Epithelial cell of esophagus (primary cell): ENCODE data around the gene TSSK3.

Experiments used
- DNase-seq: peaks from one replicate; pipeline ENCODE4 v3.0.0; 2010; ENCODE audit warnings: low read depth
- H3K4me3 ChIP-seq: 2 replicates; pipeline ENCODE4 v1.5.1; 2011; ENCODE audit warnings: mild to moderate bottlenecking, low read length, control low read depth
- CTCF ChIP-seq: IDR thresholded peaks from 2 replicates; pipeline ENCODE4 v1.5.1; 2011; ENCODE audit warnings: low read depth, mild to moderate bottlenecking, low read length, control low read depth, inconsistent platforms; ENCODE audit not compliant: insufficient read depth; ENCODE audit errors: missing control alignments

Gene TSSK3

DNA sequence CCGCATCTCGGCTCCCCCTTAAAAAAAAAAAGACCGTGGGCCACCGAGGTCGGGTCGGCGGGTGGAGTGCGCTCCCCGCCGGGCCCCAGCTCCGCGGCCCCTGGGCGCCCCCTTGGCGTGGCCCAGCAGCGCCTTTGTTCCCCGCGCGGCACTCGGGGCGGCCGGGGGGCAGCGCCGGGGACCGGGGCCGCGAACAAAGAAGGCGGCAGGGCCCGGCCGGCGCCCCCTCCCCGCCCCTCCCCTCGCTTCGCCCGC is 26.9 kb upstream of the TSSK3 start:
- no peak for DNase-seq
- TF ChIP-seq CTCF: no peak
- H3K4me3 ChIP-seq: peak overlapping the region; percentile 47

DNA sequence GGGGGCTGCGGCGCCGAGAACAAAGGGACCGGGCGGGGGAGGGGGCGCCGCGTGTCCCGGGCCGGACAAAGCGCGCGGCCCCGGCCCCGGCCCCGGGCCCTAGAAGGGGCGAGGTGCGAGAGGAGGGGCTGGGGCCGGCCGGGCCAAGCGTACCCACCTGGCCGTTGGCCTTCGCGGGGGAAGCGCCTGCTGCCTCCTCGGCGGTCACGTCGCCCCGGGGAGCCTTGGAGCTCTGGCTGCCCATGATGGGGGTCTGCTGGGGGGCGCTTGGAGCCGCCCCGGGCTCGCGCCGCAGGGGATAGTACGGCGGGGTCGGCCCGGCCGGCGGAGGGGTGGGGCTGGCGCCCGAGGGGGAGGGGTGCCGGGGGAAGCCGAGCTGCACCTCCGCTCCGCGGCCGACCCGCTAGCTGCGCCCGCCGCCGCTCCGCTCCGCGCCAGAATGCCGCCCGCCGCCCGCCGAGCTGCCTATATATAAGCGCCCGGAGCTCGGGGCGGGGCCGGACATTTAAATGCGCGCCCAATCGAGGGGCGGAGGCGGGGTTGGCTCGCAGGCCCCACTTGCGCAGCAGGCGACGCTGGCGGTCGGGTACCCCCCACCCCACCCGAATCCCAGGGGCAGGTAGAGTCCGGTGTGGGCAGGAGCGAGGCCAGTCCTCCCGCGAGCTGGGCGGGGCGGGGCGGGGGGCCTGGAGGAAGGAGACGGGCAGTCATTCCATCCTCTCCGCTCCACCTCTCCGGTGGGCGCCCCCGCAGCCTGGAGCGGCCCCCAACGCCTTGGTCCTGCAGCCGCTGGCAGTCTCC is 26.3 kb upstream of the TSSK3 start, which contains the start of gene MARCKSL1:
TSS of gene MARCKSL1 (minus strand) at position 444 of the 801 bp plus-strand sequence. CDS start at position 244, 200 bp downstream.
- H3K4me3 ChIP-seq: peak within 1 kb of the TSS; percentile 47
- DNase-seq: peak; percentile 68
- no peak for TF ChIP-seq CTCF

DNA sequence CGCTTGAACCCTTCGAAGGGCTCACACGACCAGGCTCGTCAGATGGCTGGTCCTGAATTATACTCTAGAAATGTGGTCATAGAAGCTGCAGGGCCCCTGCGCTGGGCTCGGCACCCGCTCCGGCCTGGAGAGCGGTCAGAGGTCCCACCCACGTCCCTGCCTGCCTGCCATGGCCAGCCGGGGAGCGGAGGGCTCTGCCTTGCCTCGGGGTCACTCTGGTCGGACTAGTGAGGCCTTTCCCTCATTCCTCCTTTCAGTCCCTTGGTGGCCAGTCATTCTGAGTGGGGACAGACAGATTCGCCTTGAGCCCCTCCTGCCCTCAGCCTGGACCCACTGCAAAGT is 25.8 kb upstream of the TSSK3 start:
- DNase-seq: no peak
- H3K4me3 ChIP-seq: no peak overlapping the region
- TF ChIP-seq CTCF: no peak

DNA sequence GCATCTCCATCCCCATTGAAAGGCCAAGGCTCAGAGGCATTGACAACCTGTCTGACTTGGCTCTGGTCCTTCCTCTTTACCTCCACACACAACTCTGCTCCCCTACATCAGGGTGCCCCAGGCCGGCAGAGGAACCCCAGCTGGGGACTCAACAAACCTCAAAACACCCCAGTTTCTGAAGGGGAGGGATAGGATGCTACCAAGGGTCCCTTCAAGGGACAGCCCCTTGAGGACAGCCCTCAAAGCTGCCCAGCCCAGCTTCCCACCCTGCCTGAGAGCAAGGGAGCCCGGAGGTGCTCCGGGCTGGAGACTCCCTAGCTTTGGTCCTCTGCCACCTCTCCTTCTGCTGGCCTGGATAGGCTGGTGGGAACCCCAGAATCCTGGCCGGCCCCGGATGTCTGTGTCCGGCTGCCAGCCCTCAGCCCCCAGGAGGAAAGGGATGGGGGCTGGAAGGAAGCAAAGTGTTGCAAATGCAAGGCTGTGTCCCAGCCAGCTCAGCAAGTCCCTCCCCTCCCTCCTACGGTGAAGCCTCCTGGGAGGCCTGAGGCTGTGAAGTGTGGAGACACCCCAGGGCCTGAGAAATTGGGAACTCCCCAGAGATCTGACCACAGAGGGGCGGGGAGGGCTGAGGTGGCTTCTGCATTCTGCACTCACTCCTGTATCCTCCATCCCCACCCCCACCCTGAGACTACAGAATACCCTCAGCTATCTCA is 25.2 kb upstream of the TSSK3 start:
- DNase-seq: peak; percentile 46
- no peak for TF ChIP-seq CTCF
- H3K4me3 ChIP-seq: no peak overlapping the region

- TF ChIP-seq CTCF: no peak
- H3K4me3 ChIP-seq: no peak overlapping the region
- DNase-seq: no peak
Observed at GRCh38 chr1:32337855-32338636, 24.3 kb upstream of the TSSK3 start.

DNA sequence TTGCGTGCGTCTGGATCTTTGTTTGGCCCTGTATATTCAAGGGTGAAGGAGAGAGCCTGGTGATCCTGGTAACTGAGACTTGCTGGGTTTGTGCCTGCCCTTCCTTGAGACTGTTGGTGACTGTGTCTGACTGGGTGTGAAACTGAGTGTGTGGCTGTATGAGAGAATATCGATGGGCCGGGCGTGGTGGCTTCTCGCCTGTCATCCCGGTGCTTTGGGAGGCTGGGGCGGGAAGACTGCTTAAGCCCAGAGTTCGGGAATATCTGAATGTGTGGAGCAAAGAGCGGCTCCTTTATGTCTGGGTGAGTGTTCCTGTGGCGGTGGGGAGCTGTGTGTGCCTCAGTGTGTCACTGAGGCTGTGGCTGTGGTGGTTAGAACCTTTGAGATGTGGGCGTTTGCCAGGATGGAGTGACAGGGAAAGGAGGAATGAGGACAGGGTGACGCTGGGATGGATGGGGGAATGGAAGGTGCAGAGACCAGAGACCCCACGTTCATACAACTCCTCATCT is 23.6 kb upstream of the TSSK3 start:
- no peak overlapping the region for H3K4me3 ChIP-seq
- peak; percentile 50 for DNase-seq
- no peak for TF ChIP-seq CTCF
